HG03139 (cell line): ENCODE results near the gene SF3A2.

Source experiments
- ATAC-seq: cut with Tn5 transposase; IDR thresholded peaks from one replicate; pipeline ENCODE4 v1.9.1; 2021; ENCODE audit not compliant: unreplicated experiment

Gene SF3A2

DNA sequence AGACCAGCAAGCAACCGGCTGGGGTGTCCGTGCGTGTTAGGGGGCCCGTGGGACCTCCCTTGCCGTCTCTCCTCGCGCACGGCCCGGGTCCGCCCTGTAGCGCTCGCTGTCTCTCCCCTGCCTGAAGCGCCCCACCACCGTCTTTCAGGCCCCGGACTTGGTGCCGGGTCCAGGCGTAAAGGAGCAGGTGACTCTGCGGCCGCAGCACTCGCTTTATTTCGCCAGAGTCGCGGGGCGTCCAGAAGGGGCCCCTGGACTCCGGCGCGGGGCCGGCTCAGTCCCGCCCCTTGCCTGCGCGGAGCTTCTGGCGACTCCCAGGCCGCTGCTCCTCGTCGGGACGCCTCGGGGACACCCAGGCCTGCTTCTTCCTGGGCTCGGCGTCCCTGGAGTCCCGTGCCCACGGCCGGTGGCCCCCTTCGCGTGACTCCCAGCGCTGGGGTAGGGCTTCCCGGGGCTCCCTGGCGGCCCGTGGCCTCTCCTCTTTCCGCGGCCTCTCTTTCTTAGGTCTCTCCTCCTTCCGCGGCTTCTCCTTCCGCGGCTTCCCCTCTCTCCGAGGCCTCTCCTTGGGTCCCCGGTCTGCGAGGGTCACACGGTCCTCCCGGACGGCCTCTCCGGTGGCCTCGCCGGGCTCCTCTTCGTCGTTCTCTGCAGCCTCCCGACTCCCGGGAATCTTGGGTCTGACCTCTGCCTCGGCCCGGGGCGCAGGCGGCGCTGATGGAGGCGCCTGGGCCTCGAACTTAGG, 15.6 kb downstream of the SF3A2 start:
- no peak for ATAC-seq

DNA sequence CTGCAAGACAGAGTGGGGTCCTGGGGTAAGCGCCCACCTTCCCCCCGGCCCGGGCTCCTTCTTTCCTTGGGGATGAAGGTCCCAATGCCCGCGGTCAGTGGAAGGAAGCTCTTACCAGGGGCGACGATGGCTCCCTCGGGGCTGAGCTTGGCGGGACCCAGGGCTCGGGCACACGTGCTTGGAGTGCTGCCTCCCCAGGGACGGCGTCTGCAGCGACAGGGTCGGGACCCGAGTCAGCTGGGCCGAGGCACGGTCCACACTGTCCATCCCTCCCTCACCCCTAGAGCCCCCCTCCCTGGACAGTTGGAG, 16.1 kb downstream of the SF3A2 start:
- no peak for ATAC-seq

DNA sequence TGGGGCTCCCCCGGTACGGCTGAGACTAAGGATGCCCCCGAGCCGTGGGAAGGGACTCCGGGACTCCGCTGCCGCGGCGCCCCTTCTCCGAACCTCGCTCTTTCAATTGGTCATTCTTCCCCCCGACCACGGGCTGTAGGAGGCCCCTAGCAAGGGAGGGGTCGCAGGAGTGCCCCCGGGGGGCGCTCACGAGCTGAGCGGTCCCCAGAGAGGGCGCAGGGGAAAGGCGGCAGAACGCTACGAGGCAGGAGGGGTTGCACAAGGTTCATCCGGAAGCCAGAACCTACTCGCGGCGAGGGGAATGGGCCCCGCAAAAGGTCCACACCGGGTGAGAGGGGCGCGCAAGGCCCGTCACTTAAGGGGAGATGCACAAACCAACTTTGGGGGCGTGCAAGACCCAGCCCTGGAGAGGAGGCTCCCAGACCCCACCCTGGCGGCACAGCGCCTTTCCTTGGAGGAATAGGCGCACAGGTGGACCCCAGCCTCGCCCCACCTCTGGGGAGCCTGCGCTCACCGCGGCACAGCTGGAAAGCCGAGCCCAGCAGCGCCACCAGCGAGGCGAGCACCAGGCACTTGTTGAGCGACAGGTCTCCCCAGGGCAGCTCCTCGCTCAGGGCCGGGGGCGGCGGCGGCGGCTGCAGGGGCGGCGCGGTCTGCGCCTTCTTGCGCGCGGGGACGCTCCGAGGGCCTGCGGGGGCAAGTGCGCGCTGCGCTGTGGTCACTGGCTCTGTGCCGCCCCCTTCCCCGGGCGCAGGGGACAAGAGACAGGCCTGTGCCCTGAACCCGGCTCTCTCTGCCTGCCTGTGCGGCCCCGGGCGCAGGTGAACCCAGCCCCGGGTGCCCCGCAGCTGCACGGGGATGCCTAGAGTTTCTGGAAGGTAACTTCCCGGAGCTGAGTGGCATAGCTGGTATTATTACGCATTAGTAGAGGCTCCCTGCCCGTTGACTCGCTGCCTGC, 16.8 kb downstream of the SF3A2 start:
- ATAC-seq = no peak

GRCh38 chr19:2254064-2254872, 17.6 kb downstream of the SF3A2 start:
- ATAC-seq = no peak

DNA sequence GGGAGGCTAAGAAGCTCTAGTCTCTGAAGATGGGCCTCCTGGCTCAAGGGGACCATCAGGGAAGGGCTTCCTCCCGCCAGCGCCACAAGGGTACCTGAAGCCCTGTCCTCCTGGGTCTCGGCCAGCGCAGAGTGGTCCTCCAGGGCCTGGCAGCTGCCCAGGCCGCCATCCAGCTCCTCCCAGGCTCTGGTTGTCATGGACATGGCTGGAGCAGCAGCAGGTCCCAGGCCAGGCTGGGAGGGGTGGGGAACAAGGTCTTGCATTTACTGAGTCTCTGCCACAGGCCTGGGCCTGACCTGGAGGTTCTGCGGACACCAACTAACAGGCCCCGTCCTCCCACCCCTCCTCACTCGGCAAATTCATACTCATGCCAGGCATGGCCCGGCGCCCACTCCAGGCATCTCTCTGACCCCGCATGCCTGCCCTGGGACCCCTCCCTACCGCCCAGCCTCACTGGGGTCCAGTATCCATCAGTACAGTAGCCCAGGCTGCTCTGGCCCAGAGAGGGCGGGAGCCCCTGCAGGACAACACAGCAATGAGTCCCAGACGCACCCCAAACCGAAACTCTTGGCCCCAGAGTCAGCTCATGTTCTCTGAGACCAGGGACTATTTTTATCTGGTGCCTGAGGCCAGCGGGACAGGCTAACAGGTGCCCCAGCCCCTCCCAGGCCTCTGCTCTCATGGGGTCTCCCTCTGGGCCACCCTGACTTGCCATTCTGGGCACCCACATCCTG, 18.7 kb downstream of the SF3A2 start:
- ATAC-seq = no peak

DNA sequence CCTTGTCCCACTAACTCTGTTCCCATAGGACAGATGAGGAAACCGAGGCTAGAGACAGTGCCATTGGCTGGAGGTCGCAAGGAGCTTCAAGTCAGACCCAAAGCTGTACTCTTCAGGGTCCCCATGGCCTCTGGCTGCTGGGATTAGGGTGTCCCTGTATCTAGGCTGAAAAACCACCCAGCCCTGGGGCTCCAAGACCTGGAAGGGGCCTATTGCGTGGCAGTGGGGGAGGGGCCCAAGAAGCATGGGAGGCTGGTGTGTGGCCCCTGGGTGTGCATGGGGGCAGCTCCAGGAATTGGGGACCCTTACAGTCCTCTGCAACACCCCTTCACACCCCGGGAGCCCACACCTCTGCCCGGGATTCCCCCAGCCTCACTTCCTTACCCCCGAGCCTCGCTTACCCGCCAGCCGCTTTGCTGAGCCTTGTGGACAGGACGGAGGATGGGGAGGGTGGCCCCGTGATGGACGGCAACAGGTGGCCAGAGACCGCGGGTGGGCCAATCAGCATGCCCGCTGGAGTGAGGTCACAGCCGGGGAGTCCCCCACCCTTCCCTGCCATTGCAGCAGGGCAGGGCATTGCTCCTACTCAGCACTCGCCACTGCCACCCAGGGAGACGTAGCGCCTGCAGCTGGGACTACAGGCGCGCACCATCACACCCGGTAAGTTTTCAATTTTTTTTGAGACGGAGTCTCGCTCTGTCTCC, 19.5 kb downstream of the SF3A2 start, which contains the start of gene JSRP1:
Gene JSRP1, minus strand, starts transcription at position 436 of the 704 bp plus-strand sequence. CDS start 1,103 bp downstream, outside the sequence.
- no peak for ATAC-seq

GRCh38 chr19:2259336-2259735, 22.7 kb downstream of the SF3A2 start:
- ATAC-seq = no peak

GRCh38 chr19:2260341-2260805, 23.7 kb downstream of the SF3A2 start:
- no peak for ATAC-seq

DNA sequence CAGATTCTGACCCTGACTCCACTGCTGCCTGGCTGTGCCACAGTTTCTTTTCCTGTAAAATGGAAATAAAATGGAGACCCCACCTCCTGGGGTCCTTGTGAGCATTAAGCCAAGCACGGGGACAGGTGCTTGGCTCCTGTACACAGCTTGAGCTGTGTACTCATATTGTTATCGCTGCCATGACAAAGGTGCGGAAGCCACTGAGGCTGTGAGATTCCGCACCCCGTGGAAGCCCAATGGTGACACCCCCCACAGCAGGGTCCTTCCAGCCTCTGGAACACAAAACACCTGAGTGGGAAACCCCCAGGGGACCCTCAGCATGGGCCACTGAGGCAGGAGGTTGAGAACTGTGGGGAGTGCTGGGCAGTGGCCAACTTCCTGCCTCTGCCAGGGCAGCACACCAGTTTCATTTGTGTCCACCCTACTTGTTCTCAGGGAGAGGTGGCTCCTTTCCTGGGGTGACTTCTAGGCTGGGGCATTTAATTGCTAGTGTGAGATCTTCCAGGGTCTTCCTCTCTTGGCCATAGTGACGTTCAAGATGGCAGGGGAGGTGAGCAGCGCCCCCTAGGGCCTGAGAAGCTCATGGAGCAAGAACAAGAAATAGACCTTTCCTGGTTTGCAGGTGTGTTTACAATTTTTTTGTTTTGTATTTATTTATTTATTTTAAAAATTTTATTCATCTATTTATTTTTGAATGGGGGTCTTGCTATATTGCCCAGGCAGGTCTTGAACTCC, 25.0 kb downstream of the SF3A2 start:
- no peak for ATAC-seq

DNA sequence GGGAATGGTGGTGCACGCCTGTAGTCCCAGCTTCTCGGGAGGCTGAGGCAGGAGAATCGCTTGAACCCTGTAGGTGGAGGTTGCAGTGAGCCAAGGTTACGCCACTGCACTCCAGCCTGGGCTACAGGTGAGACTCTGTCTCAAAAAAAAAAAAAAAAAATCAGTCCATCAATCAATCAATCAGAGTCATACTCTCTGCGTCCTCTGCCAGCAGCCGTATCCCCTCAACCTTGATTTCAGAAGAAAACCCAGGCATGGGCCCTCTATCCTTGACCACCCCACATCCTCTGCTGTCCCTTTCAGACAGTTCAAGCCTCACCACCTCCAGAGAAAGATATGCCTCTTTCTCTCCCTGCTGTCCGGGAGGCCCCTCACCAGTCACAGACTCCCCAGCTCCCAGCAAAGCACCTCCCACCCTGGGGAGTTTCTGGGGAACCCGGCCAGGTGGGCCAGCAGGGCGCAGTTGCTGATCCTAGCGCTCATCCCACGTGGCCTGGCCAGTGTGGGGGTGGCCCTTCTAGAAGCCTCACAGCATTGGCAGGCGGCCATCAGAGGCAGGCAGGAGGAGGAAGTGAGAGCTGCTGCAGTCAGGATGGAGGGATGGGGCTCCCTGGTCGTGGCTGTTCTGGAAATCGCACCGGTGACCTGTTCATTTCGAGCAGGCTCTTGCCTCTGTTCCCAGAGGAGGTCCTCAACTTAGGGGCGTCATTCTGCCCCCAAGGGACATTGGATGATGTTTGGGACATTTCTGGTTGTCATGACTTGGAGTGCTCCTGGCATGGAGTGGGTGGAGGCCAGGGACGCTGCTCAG, 29.8 kb downstream of the SF3A2 start:
- no peak for ATAC-seq

DNA sequence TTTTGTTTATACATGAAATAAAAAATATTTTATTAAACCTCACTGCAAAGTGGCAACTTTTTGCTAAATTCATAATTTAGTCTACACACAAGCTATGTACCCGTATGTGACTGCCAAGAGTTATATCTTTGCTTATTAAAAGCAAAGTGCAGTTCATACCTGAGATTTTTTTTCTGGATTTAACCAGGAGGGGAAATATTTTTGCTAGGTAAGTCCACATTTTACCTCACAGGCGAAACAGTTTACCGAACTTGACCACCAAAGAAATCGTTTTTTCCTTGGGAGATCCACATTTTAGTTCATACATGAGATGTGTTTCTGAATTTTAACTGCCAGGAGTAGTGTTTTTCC, 31.8 kb downstream of the SF3A2 start:
- ATAC-seq = no peak

DNA sequence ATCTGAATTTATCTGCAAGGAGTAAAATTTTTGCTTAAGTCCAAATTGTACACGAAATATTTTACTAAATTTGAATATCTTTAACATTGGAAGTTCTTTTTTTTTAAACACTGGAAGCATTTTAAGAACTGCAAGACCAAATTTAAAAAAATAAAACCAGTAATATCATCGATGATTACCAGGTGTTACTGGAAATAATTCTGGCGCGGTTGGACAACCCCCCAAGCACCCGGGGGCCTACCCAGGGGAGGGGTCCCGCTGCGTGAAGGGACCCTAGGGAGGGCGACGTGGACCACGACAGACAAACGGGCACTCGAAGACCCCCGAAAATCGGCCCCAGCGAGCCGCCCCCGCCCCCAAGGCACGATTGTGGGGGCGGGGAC, 32.2 kb downstream of the SF3A2 start:
- no peak for ATAC-seq

GRCh38 chr19:2269244-2270156, 32.9 kb downstream of the SF3A2 start:
- ATAC-seq = peak; percentile 47

- no peak for ATAC-seq
These were observed 33.5 kb downstream of the SF3A2 start for GRCh38 chr19:2270157-2270422.

DNA sequence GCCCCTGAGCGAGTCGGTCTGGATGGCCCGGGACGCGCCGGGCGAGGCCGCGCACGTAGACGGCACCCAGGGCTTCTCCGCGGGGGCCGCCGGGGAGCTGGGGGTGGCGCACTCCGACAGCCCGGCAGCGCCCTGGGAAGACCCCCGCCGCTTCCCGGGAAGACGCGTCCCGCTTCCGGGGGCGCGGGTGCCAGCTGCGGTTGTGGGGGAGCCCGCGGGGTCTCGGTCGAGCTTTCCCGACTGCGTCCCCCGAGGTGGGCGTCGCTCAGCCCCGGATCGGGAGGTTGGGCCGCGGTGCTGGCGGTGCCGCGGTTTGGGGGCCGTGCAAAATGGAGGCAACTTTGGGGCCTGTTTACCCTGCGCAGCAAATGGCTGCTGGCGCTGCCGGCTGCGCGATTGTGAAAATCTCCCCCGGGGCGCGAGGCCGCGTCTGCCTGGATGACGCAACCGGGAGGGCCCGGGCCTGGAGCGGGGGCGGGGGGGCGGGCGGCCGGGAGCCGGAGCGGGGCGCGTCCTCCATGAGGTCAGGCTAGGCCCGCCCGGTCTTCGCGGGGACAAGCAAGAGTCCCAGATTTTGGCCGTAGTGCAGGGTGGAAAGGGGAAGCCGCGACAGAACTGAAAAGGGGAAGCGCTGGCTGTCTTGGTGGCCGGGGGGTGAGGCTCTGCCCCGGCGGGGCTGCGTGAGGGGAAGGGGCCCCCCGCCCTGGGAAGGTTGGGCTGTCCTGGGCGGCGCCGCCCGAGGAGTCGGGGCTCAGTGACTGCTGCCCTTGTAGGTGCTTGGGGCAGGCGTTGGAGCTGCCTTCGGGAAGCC, 34.0 kb downstream of the SF3A2 start:
- no peak for ATAC-seq

DNA sequence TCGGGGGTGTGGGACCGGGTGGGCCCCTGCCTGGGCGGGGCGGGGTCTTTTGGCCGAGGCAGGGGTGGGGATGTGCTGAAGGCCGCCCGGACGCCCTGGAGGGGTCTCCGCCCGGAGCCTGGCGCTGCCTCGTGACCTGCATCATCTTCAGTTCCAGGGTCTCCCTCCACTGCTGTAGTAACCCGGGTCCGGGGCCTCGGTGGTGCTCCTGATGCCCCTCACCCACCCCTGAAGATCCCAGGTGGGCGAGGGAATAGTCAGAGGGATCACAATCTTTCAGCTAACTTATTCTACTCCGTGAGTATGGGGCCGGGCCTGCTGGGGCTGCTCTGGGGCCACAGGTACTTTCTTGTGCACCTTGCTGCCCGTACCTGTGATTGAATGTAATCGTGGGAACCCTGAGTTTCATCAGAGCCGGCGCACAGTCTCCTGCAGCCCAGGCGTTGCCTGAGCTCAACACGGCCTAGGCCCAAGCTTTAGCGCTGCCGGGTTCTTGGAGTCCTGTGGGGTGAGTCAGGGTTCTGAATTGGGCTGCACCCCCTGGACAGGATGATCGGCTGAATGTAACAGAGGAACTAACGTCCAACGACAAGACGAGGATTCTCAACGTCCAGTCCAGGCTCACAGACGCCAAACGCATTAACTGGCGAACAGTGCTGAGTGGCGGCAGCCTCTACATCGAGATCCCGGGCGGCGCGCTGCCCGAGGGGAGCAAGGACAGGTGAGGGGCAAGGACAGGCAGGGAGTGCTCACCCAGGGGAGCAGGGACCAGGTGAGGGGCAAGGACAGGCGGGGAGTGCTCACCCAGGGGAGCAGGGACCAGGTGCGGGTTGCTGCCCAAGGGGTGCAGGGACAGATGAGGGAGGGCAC, 34.8 kb downstream of the SF3A2 start:
- no peak for ATAC-seq
